NCI-H748 treated with DMSO at 0.1 percent for 48 hours (cell line): ENCODE data around the gene COL4A1.

ENCODE experiments used
- DNase-seq: peaks from one replicate; lab custom pipeline; 2025; lab: John Stamatoyannopoulos, UW

COL4A1 gene

GRCh38 chr13:110341445-110342244 lies 34.7 kb upstream of the COL4A1 start:
- DNase-seq: no peak

- no peak for DNase-seq
Measured at GRCh38 chr13:110340812-110341444, 34.0 kb upstream of the COL4A1 start.

- no peak for DNase-seq
Measured at GRCh38 chr13:110339975-110340550, 33.1 kb upstream of the COL4A1 start.

- DNase-seq: no peak
Measured at GRCh38 chr13:110339263-110339662, 32.3 kb upstream of the COL4A1 start.

GRCh38 chr13:110338441-110339101 lies 31.6 kb upstream of the COL4A1 start:
- no peak for DNase-seq

- no peak for DNase-seq
Measured at GRCh38 chr13:110337247-110337646, 30.3 kb upstream of the COL4A1 start.

- no peak for DNase-seq
Measured at GRCh38 chr13:110336681-110337080, 29.7 kb upstream of the COL4A1 start.

GRCh38 chr13:110336108-110336507 lies 29.2 kb upstream of the COL4A1 start:
- no peak for DNase-seq

GRCh38 chr13:110334841-110335490 lies 28.0 kb upstream of the COL4A1 start:
- DNase-seq: no peak

- DNase-seq: no peak
Measured at GRCh38 chr13:110334256-110334655, 27.3 kb upstream of the COL4A1 start.

GRCh38 chr13:110333837-110334236 lies 26.9 kb upstream of the COL4A1 start:
- DNase-seq: no peak

GRCh38 chr13:110332750-110333149 lies 25.8 kb upstream of the COL4A1 start:
- DNase-seq: no peak

GRCh38 chr13:110331362-110331761 lies 24.4 kb upstream of the COL4A1 start:
- DNase-seq: no peak

GRCh38 chr13:110330491-110331011 lies 23.6 kb upstream of the COL4A1 start:
- no peak for DNase-seq

- no peak for DNase-seq
Measured at GRCh38 chr13:110329798-110330461, 23.0 kb upstream of the COL4A1 start.

GRCh38 chr13:110329258-110329657 lies 22.3 kb upstream of the COL4A1 start:
- no peak for DNase-seq

GRCh38 chr13:110328573-110328972 lies 21.6 kb upstream of the COL4A1 start:
- no peak for DNase-seq

GRCh38 chr13:110327051-110327721 lies 20.2 kb upstream of the COL4A1 start:
- no peak for DNase-seq

- no peak for DNase-seq
Measured at GRCh38 chr13:110326263-110326904, 19.4 kb upstream of the COL4A1 start.

- no peak for DNase-seq
Measured at GRCh38 chr13:110324026-110324749, 17.2 kb upstream of the COL4A1 start.
